Adrenal gland (tissue), 5 donors: ENCODE measurements around the gene C1QB.

Experiments used
- POLR2A ChIP-seq, 2 donors: fragments of 450-650 bp; IDR thresholded peaks; one replicate each; pipeline ENCODE4 v1.6.1; 2017; ENCODE audit warnings: antibody characterized with exemption in 2 of 2, mild to moderate bottlenecking in 2 of 2, moderate library complexity in 1 of 2
- TF ChIP-seq, protein P1 (sequence below), 6 experiments: fragments of 450-650 bp in 4 of 6; fragments of 200-600 bp in 2 of 6; sonication (generic) in 1 of 6; IDR thresholded peaks; 1 replicate in 5 of 6; 2 replicates in 1 of 6; pipeline versions ENCODE4 v1.5.1 to v1.8.0; 2016 to 2021; ENCODE audit warnings: antibody characterized with exemption in 6 of 6, mild to moderate bottlenecking in 2 of 6, moderate library complexity in 1 of 6
- donor health status: DM: no; HTN: no; CAD: no.

DNA sequence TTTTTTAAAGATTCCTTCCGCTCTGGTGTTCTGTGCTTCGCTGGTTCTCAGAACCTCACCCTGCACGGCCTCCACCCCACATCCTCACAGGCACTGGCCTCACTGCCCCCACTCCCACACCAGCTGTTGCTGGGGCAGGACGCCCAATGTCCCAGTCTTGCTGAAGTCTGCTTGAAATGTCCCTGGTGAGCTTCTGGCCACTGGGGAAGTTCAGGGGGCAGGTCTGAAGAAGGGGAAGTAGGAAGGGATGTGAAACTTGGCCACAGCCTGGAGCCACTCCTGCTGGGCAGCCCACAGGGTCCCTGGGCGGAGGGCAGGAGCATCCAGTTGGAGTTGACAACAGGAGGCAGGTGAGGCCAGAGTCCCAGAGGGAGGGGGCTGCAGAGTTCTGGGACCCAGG lies 16.7 kb upstream of the C1QB start, which contains the start of gene C1QA:
- TF ChIP-seq, protein P1, sequence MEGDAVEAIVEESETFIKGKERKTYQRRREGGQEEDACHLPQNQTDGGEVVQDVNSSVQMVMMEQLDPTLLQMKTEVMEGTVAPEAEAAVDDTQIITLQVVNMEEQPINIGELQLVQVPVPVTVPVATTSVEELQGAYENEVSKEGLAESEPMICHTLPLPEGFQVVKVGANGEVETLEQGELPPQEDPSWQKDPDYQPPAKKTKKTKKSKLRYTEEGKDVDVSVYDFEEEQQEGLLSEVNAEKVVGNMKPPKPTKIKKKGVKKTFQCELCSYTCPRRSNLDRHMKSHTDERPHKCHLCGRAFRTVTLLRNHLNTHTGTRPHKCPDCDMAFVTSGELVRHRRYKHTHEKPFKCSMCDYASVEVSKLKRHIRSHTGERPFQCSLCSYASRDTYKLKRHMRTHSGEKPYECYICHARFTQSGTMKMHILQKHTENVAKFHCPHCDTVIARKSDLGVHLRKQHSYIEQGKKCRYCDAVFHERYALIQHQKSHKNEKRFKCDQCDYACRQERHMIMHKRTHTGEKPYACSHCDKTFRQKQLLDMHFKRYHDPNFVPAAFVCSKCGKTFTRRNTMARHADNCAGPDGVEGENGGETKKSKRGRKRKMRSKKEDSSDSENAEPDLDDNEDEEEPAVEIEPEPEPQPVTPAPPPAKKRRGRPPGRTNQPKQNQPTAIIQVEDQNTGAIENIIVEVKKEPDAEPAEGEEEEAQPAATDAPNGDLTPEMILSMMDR (IDR thresholded peaks at IDR 0.05): no peak
- TF ChIP-seq POLR2A (IDR thresholded peaks at IDR 0.05): peak in 1 of 2 donors; percentile 11
